Lower leg skin (tissue), 3 donors: Measurements from ENCODE around the gene RAB3C.

ENCODE experiments used
- CTCF ChIP-seq, 3 donors: fragments of 450-650 bp; IDR thresholded peaks; one replicate each; pipeline ENCODE4 v1.5.1; 2016; ENCODE audit warnings: antibody characterized with exemption in 3 of 3, mild to moderate bottlenecking in 3 of 3, moderate library complexity in 2 of 3
- POLR2A ChIP-seq, 2 donors: fragments of 450-650 bp; IDR thresholded peaks; one replicate each; pipeline ENCODE4 v1.6.1; 2016 to 2017; ENCODE audit warnings: antibody characterized with exemption in 2 of 2, mild to moderate bottlenecking in 1 of 2, moderate library complexity in 1 of 2

- TF ChIP-seq CTCF (IDR thresholded peaks at IDR 0.05) (no peak), POLR2A (IDR thresholded peaks at IDR 0.05) (no peak)
These were observed 221.4 kb downstream of the RAB3C start for GRCh38 chr5:58804291-58804690.
